Ecto neural progenitor cell (in vitro differentiated cells): ENCODE data around the gene RBP3.

Experiments
- DNase-seq: peaks from one replicate; pipeline ENCODE4 v3.0.0-alpha.2; 2018; ENCODE audit warnings: low spot score

RBP3 gene

DNA sequence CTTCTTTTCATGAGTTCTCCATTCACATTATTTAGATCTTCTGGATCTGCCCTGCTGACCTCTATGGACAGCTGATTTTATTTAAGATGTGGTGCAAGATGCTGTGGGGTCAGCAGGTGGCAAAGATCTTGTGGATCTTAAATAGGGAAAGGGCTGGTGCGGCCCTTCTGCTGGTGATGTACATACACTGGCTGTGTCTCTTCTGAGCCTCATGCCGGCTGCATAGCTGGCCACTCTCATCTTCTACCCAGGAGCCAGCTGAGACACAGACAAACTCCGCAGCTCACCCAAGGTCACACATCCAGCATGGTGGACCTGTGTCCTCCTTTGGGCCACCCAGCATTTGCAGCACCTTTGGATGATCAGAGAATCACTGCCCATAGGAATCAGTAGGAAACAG lies 9.7 kb downstream of the RBP3 start:
- DNase-seq = no peak

DNA sequence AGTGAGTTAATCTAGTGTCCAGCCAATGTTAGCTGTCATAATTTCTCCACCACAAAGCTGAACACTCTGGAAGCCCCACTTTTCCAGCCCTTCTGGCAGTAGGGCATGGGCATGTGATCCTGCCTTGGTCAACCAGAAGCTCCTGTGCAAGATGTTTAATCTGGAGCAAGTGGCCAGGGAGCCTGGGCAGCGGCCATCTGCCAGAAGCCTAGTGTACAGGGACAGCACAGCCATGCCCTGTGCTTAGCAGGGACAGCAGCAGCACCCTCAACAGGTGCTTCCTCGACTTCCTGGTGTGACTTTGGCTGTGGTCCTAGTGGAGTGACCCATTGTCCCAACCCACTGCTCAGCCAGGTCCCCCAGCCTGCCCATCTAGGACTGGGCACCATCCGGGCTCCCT lies 10.3 kb downstream of the RBP3 start:
- no peak for DNase-seq

DNA sequence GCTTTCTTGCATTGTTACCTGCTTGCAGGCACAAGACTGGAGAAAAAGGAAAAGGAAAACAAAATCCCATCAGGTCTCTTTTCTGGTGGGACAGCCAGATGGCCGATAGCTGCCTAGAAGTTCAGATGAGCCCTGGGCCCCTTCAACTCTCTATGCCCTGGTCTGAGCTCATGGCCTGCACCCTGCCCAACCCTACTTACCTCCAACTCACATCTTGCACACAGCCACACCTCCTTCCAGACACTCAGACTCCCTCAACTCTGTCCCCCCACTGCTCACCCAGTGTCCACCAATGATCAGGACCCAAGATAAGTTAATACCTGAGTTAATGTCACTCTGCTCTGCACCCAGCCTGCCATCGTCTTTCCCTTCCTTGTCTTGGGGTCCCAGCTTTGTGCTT lies 10.9 kb downstream of the RBP3 start:
- no peak for DNase-seq

- DNase-seq = no peak
Observed at GRCh38 chr10:47359626-47360418, 11.7 kb downstream of the RBP3 start.

DNA sequence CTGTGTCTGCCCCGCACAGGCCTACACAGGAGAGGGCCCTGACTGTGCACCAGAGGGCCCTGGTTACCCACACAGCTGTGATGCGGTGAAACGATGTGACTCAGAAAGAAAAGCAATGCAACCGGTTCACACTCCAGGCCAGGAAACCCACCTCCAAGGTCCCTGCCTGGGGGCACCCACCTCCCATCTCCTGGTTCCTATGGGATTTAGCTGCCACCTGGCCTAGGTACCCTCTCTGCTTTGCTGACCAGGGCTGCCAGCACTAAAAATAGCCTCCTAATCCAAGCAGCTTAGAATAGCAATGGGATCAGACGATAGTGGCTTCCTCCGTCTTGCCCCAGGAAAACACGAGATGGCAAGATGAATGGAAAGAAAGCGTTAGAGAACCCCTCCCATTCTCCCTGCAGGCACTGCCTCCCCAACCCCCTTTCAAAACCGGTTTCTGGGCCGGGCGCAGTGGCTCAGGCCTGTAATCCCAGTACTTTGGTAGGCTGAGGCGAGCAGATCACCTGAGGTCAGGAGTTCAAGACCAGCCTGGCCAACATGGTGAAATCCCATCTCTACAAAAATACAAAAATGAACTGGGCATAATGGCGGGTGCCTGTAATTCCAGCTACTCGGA lies 12.4 kb downstream of the RBP3 start:
- DNase-seq = no peak

DNA sequence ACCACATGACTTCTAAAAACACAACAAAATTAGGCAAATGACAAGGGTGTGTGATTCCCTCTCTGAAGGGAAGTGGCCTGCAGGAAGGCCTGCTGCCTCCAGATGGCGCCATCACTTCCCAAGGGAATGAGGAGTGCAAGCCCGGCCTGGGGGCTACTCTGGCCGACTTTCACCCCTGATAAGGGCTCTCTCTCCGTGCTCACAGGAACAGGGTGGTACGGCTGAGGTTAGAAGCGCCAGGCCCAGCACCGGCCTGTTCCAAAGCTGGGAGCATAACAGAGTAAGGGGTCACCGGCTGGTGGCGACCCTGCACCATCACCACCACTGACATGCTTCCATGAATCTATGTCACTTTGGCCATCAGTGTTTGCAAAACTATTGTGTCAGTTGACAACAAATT lies 13.1 kb downstream of the RBP3 start:
- DNase-seq = peak; percentile 75

DNA sequence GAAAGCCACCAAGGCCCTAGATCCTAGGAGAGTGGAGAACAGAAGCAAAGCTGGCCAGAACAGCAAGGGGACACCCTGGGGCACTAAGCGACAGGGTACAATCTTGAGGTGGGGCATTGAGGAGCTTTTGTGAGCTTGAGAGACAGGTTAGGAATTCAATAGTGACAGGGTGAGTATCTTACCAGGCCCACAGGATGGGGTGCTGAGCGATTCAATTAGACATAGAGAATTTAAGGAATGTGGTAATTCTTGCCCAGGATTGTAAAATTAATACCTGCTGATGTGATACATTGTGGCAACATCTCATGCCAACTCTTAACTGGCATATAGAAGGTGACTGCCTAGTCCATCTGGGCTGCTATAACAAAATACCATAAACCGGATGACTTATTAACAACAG lies 14.0 kb downstream of the RBP3 start:
- DNase-seq = no peak

GRCh38 chr10:47363781-47364180 lies 15.6 kb downstream of the RBP3 start:
- no peak for DNase-seq

- no peak for DNase-seq
Observed at GRCh38 chr10:47364366-47364765, 16.2 kb downstream of the RBP3 start.

DNA sequence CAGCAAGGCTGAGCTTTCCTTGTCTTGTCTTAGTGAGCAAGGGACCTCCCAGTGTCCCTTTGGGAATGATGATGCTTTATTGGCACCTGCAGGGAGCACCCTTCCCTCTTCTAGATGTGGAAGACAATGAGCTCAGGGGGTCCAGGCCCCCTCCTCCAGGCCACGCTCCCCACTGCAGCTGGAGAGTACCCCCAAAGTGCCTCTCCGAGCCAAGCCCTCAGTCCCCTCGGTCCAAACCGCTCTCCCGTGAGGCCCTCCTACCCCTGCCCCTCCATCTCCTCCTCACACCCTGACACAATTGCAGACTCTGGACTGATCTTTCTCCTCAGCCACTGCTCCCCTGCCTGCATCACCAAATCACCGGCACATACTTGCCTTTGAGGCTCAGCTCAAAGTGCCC lies 16.7 kb downstream of the RBP3 start:
- DNase-seq = no peak

DNA sequence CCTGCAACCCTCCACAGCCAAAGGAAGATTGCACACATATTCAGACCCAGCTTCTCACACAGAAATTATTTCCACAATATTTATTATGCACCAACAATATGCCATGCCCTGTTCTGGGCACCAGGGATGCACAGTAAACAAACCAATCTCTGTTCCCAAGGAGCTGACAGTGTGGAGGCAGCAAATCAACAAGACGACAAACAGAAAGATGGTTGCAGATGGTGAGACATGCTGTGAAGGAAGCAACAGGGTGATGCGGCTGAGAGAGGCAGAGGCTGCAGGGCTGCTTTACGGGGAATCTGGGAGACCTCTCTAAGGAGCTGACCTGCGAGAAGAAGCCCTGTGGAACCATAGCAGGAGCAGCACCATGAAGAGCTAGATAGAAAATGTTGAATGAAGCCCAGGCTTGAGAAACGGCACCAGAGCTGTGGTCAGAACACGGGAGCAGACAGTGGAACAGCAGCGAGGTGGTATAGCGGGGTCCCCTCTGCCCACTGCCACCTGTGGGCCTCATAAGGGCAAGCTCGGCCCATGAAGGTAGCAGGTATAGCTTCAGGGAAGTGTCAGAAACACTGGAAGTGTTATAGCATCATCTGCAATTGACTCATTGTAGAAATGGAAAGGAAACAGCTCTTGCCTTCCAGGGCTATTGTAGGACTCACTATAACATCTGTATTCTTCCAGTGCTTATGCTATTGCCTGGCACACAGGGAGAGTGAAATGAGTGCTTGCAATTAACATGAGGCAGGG lies 17.4 kb downstream of the RBP3 start:
- no peak for DNase-seq

- no peak for DNase-seq
Observed at GRCh38 chr10:47366181-47366631, 18.0 kb downstream of the RBP3 start.

DNA sequence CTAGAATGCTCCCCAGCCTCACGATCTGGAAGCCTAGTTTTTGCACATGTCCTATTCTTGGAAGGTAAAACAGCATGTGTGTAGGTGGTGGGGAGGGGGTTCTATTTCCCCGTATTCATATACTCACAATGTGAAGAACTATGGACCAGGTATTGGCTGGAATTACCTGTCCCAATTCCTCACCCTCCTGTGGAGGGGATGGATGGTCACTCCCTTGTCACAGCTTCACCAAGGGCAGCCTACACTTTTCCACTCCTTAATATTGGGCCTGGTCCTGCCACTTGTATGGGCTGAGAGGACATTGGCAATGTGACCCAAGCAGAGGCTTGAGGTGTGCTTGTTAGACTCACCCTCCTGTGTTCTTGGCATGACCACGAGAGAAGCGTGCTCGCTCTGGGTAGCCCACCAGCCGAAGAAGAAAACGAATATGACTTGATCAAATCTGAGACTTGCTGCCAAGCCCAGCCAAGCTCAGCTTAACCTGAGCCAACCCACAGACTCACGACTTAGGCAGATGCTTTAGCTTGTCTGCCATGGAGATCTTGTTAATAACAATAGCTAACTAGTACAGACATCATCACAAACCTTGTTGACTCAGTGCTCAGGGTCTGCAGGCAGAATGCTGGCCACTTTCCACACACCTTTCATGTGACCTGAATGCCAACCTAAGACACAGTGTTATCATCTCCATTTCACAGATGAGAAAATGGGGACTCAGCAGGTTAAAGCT lies 18.7 kb downstream of the RBP3 start:
- no peak for DNase-seq

DNA sequence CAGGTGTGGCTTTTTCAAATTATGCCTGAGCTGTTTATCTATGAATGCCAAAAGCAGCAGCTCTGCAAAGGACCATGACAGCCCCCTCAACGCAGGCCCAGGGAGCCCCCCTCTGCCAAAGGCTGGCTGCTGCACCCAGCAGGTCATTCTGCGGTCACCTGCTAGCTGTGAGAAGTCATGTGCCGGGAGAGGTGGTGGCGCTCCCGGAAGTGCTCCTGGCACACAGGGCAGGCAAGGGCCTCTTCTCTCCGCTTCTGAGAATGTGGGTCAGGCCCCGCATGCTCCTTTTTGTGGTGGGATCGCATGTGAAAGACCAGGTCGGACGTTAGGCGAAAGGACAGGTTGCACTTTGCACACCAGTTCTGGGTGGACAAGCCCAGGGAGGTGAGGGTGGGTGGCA lies 19.5 kb downstream of the RBP3 start:
- no peak for DNase-seq

GRCh38 chr10:47368431-47369180 lies 20.4 kb downstream of the RBP3 start:
- DNase-seq = no peak

GRCh38 chr10:47369251-47369894 lies 21.2 kb downstream of the RBP3 start:
- peak; percentile 23 for DNase-seq

DNA sequence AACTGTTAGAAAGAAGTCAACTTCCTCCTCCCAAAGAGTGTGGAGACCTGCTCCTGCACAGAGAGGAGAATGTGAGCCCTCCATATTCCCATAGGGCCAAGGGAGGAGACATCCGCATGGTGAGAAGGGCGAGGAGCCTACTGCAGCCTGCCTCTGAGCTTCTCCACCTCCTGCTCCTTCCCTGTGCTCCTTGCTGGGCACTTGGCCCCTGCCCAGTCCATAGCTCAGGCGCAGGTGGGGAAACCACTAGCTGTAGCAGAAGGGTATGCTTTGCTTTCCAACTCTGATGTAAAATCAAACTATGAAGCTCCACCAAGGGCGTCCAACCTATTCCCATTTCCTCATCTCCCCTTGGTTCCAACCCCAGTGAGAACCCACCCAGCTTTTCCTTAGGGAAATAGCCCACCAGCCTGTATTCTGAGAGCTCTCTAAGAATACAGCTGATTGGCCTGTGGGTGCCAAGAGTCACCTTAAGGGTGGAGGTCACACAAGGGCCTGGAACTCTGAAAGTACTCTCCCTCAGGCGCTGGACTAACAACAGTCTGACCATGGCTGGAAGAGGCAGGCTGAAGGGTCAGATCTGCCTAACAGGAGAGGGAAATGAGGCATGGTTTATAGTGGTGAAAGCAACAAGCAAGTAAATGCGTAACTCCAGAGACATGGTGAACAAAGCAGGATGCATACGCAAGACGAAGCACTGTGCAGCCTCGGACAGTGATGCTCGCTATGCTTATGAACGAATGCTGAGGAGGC lies 22.0 kb downstream of the RBP3 start:
- peak; percentile 18 for DNase-seq

- no peak for DNase-seq
Observed at GRCh38 chr10:47370878-47371277, 22.7 kb downstream of the RBP3 start.

GRCh38 chr10:47371629-47372485 lies 23.7 kb downstream of the RBP3 start:
- peak; percentile 36 for DNase-seq
